ENCODE results near the gene CFI. TPM values are rescaled to one million over a fixed set of nuclear protein-coding genes. Genes with fewer than 3 reads are reported as not detected.

Gene CFI
- polyA plus RNA-seq, 4 donors: 6.5 to 43.7 (median 25.7) TPM

- peaks cover 0 to 6% (median 0%) of the 10 kb centered on the region in 3 donors for H3K36me3 ChIP-seq (ENCODE audit: control insufficient read depth in 3 of 3, insufficient read depth in 2 of 3, low read depth in 1 of 3, low read length in 3 of 3)
- FAIRE-seq (peak; percentile 79), DNase-seq (peak; percentile 86 to 95)
- H3K9me3 ChIP-seq (ENCODE audit: control insufficient read depth in 2 of 2, insufficient read depth in 1 of 2, low read depth in 1 of 2, low read length in 1 of 2): no peaks in the 10 kb centered on the region
- H3K27me3 ChIP-seq (ENCODE audit: control insufficient read depth in 3 of 3, insufficient read depth in 3 of 3, low read length in 3 of 3): no peaks in the 10 kb centered on the region
- peaks cover 0 to 34% (median 4%) of the 10 kb centered on the region in 3 donors for H3K4me1 ChIP-seq (ENCODE audit: control insufficient read depth in 3 of 3, insufficient read depth in 2 of 3, low read depth in 1 of 3, low read length in 2 of 3)
- WGBS, 3 donors: 19 to 61% (median 32%) methylated on average over 7 of the region's 7 CpGs
- H3K4me3 ChIP-seq (ENCODE audit: low read depth in 1 of 3, low read length in 3 of 3): peak overlapping the region in 2 of 3 donors; percentile 6 to 12
- peak overlapping the region; percentile 67 to 92 (median 71) for H3K27ac ChIP-seq (ENCODE audit: low read depth in 1 of 3, low read length in 2 of 3)
Measured at GRCh38 chr4:109735566-109736365, 66.0 kb downstream of the CFI start.

GRCh38 chr4:109733728-109734127 lies 68.1 kb downstream of the CFI start:
- Histone ChIP-seq H3K36me3 (ENCODE audit: control insufficient read depth in 3 of 3, insufficient read depth in 2 of 3, low read depth in 1 of 3, low read length in 3 of 3) (peaks cover 0 to 4% (median 0%) of the 10 kb centered on the region in 3 donors), H3K9me3 (ENCODE audit: control insufficient read depth in 2 of 2, insufficient read depth in 1 of 2, low read depth in 1 of 2, low read length in 1 of 2) (no peaks in the 10 kb centered on the region), H3K27me3 (ENCODE audit: control insufficient read depth in 3 of 3, insufficient read depth in 3 of 3, low read length in 3 of 3) (no peaks in the 10 kb centered on the region), H3K27ac (ENCODE audit: low read depth in 1 of 3, low read length in 2 of 3) (no peak overlapping the region), H3K4me3 (ENCODE audit: low read depth in 1 of 3, low read length in 3 of 3) (no peak overlapping the region), H3K4me1 (ENCODE audit: control insufficient read depth in 3 of 3, insufficient read depth in 2 of 3, low read depth in 1 of 3, low read length in 2 of 3) (peaks cover 0 to 34% (median 4%) of the 10 kb centered on the region in 3 donors)
- DNase-seq: peak in 1 of 2 donors; percentile 40
- FAIRE-seq: no peak
- 73 to 87% (median 83%) methylated on average over 5 of the region's 5 CpGs for WGBS, 3 donors

DNA sequence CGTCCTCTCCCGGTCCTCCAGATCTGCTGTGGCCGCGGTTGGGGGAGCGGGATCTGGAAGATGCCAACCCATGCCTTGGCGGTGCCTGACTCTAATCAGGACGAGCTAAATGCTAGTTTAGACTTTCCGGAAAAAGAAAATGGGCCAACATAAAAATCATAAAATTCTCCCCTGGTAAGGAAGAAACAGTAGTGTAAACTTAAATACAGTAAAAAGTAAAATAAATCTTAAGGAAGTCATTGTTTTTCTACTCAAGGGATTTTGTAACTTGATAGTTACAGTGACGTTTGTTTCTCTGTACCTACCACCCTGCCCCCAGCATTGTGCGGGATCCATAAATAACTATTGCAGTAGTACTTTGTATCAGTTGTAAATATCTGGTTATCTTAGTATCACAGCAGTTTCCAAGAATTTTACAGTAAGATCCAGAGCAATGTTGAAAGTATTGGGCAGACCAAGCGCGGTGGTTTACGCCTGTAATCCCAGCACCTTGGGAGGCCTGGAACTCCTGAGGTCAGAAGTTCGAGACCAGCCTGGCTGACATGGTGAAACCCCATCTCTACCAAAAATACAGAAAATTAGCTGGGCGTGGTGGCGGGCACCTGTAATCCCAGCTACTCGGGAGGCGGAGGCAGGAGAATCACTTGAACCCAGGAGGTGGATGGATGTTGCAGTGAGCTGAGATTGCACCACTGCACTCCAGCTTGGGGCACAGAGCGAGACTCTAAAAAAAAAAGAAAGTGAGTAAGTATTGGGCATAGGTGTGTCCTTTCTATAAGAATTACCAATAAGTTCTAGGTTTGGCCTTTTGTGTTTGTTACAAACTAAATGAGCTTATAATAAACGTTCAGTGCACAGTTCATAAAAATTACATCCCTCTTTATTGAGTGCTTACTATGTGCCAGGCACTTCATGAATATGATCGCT lies 70.9 kb downstream of the CFI start:
- 40 to 50% (median 48%) methylated on average over 20 to 21 of the region's 21 CpGs for WGBS, 3 donors
- no peaks in the 10 kb centered on the region for H3K27me3 ChIP-seq (ENCODE audit: control insufficient read depth in 3 of 3, insufficient read depth in 3 of 3, low read length in 3 of 3)
- FAIRE-seq (no peak), DNase-seq (no peak)
- H3K36me3 ChIP-seq (ENCODE audit: control insufficient read depth in 3 of 3, insufficient read depth in 2 of 3, low read depth in 1 of 3, low read length in 3 of 3): no peaks in the 10 kb centered on the region
- H3K4me1 ChIP-seq (ENCODE audit: control insufficient read depth in 3 of 3, insufficient read depth in 2 of 3, low read depth in 1 of 3, low read length in 2 of 3): peaks cover 0 to 18% (median 4%) of the 10 kb centered on the region in 3 donors
- peak overlapping the region; percentile 57 to 84 (median 79) for H3K4me3 ChIP-seq (ENCODE audit: low read depth in 1 of 3, low read length in 3 of 3)
- H3K27ac ChIP-seq (ENCODE audit: low read depth in 1 of 3, low read length in 2 of 3): peak overlapping the region; percentile 91 to 99 (median 93)
- no peaks in the 10 kb centered on the region for H3K9me3 ChIP-seq (ENCODE audit: control insufficient read depth in 2 of 2, insufficient read depth in 1 of 2, low read depth in 1 of 2, low read length in 1 of 2)

- WGBS, 3 donors: 0 to 1% (median 0%) methylated on average over 60 to 83 of the region's 83 CpGs
- Histone ChIP-seq H3K9me3 (ENCODE audit: control insufficient read depth in 2 of 2, insufficient read depth in 1 of 2, low read depth in 1 of 2, low read length in 1 of 2) (no peaks in the 10 kb centered on the region), H3K27me3 (ENCODE audit: control insufficient read depth in 3 of 3, insufficient read depth in 3 of 3, low read length in 3 of 3) (no peaks in the 10 kb centered on the region), H3K4me3 (ENCODE audit: low read depth in 1 of 3, low read length in 3 of 3) (peak within 1 kb of the TSS; percentile 59 to 84 (median 79)), H3K36me3 (ENCODE audit: control insufficient read depth in 3 of 3, insufficient read depth in 2 of 3, low read depth in 1 of 3, low read length in 3 of 3) (no peaks in the 10 kb centered on the region), H3K27ac (ENCODE audit: low read depth in 1 of 3, low read length in 2 of 3) (peak within 1 kb of the TSS; percentile 93 to 99 (median 97)), H3K4me1 (ENCODE audit: control insufficient read depth in 3 of 3, insufficient read depth in 2 of 3, low read depth in 1 of 3, low read length in 2 of 3) (peaks cover 0 to 16% (median 3%) of the 10 kb centered on the region in 3 donors)
- FAIRE-seq: no peak
- DNase-seq: peak; percentile 93 to 95
Measured at GRCh38 chr4:109729718-109730618, 71.8 kb downstream of the CFI start, which contains the start of gene PLA2G12A. Gene PLA2G12A, minus strand, starts transcription at chr4:109730070. Its CDS starts 261 bp downstream, at chr4:109729809.

GRCh38 chr4:109729117-109729717 lies 72.6 kb downstream of the CFI start:
- peak; percentile 49 to 78 for DNase-seq
- H3K9me3 ChIP-seq (ENCODE audit: control insufficient read depth in 2 of 2, insufficient read depth in 1 of 2, low read depth in 1 of 2, low read length in 1 of 2): no peaks in the 10 kb centered on the region
- H3K27me3 ChIP-seq (ENCODE audit: control insufficient read depth in 3 of 3, insufficient read depth in 3 of 3, low read length in 3 of 3): no peaks in the 10 kb centered on the region
- H3K4me1 ChIP-seq (ENCODE audit: control insufficient read depth in 3 of 3, insufficient read depth in 2 of 3, low read depth in 1 of 3, low read length in 2 of 3): peaks cover 0 to 10% (median 0%) of the 10 kb centered on the region in 3 donors
- H3K27ac ChIP-seq (ENCODE audit: low read depth in 1 of 3, low read length in 2 of 3): peak overlapping the region; percentile 88 to 97 (median 92)
- WGBS, 3 donors: 2% methylated on average over 25 of the region's 25 CpGs
- H3K4me3 ChIP-seq (ENCODE audit: low read depth in 1 of 3, low read length in 3 of 3): peak overlapping the region; percentile 59 to 79 (median 78)
- no peak for FAIRE-seq
- no peaks in the 10 kb centered on the region for H3K36me3 ChIP-seq (ENCODE audit: control insufficient read depth in 3 of 3, insufficient read depth in 2 of 3, low read depth in 1 of 3, low read length in 3 of 3)

DNA sequence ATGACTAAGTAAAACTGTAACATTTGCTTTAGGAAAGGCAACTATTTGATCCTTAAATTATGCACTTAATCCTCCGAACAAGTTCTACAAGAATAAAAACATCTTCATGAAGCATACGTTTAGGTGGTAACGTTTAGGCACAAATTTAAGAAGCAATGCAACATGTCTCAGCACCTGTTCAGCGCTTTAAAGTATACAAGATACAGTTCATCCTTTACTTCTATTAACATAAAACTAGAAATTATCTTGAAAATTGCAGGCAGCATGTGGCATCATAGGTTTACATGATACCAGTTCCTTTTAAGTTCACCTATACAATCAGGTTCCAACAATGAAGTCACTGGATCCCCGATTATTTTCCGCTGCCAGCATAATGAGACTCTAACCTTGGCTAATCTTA lies 73.4 kb downstream of the CFI start:
- DNase-seq (peak; percentile 30 to 41), FAIRE-seq (no peak)
- H3K9me3 ChIP-seq (ENCODE audit: control insufficient read depth in 2 of 2, insufficient read depth in 1 of 2, low read depth in 1 of 2, low read length in 1 of 2): no peaks in the 10 kb centered on the region
- 13 to 58% (median 27%) methylated on average over 6 of the region's 6 CpGs for WGBS, 3 donors
- peak overlapping the region in 2 of 3 donors; percentile 78 to 79 for H3K4me3 ChIP-seq (ENCODE audit: low read depth in 1 of 3, low read length in 3 of 3)
- H3K27ac ChIP-seq (ENCODE audit: low read depth in 1 of 3, low read length in 2 of 3): peak overlapping the region in 1 of 3 donors; percentile 92
- no peaks in the 10 kb centered on the region for H3K36me3 ChIP-seq (ENCODE audit: control insufficient read depth in 3 of 3, insufficient read depth in 2 of 3, low read depth in 1 of 3, low read length in 3 of 3)
- H3K27me3 ChIP-seq (ENCODE audit: control insufficient read depth in 3 of 3, insufficient read depth in 3 of 3, low read length in 3 of 3): no peaks in the 10 kb centered on the region
- peaks cover 0 to 6% (median 0%) of the 10 kb centered on the region in 3 donors for H3K4me1 ChIP-seq (ENCODE audit: control insufficient read depth in 3 of 3, insufficient read depth in 2 of 3, low read depth in 1 of 3, low read length in 2 of 3)

DNA sequence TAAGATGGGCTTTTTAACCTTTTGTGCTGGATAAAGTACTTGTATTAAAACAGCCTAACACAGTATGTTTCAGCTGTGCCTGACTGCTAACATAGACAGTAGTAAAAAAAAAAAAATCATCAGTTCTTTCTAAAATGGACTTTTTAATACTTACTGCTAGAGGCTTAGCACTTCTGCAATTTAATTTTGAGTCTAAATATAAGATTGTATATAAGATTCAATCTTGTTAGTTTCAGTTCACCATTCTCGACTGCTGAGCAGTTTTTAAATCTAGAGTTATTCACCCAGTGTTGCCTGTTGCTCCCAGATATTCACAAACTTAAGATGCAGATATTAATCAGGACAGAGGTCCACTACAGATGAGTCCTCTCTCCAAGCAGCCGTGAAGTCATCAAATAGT lies 78.7 kb downstream of the CFI start:
- WGBS, 3 donors: 89 to 98% (median 91%) methylated on average over 2 of the region's 2 CpGs
- H3K27me3 ChIP-seq (ENCODE audit: control insufficient read depth in 3 of 3, insufficient read depth in 3 of 3, low read length in 3 of 3): no peaks in the 10 kb centered on the region
- H3K27ac ChIP-seq (ENCODE audit: low read depth in 1 of 3, low read length in 2 of 3): no peak overlapping the region
- peaks cover 0 to 4% of the 10 kb centered on the region in 2 donors for H3K9me3 ChIP-seq (ENCODE audit: control insufficient read depth in 2 of 2, insufficient read depth in 1 of 2, low read depth in 1 of 2, low read length in 1 of 2)
- H3K36me3 ChIP-seq (ENCODE audit: control insufficient read depth in 3 of 3, insufficient read depth in 2 of 3, low read depth in 1 of 3, low read length in 3 of 3): peaks cover 0 to 2% (median 0%) of the 10 kb centered on the region in 3 donors
- FAIRE-seq (no peak), DNase-seq (no peak)
- H3K4me3 ChIP-seq (ENCODE audit: low read depth in 1 of 3, low read length in 3 of 3): no peak overlapping the region
- H3K4me1 ChIP-seq (ENCODE audit: control insufficient read depth in 3 of 3, insufficient read depth in 2 of 3, low read depth in 1 of 3, low read length in 2 of 3): no peaks in the 10 kb centered on the region
